GM11168 (cell line): ENCODE data around the gene UCP3.

Experiments
- in situ Hi-C: fragments of 300-500 bp; cut with MboI; formaldehyde crosslinking; loops from one replicate; pipeline ENCODE4 v1.12.0; 2022; ENCODE audit warnings: low sequenced_read_pairs; ENCODE audit not compliant: unreplicated experiment

UCP3 gene, protein sequence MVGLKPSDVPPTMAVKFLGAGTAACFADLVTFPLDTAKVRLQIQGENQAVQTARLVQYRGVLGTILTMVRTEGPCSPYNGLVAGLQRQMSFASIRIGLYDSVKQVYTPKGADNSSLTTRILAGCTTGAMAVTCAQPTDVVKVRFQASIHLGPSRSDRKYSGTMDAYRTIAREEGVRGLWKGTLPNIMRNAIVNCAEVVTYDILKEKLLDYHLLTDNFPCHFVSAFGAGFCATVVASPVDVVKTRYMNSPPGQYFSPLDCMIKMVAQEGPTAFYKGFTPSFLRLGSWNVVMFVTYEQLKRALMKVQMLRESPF

DNA sequence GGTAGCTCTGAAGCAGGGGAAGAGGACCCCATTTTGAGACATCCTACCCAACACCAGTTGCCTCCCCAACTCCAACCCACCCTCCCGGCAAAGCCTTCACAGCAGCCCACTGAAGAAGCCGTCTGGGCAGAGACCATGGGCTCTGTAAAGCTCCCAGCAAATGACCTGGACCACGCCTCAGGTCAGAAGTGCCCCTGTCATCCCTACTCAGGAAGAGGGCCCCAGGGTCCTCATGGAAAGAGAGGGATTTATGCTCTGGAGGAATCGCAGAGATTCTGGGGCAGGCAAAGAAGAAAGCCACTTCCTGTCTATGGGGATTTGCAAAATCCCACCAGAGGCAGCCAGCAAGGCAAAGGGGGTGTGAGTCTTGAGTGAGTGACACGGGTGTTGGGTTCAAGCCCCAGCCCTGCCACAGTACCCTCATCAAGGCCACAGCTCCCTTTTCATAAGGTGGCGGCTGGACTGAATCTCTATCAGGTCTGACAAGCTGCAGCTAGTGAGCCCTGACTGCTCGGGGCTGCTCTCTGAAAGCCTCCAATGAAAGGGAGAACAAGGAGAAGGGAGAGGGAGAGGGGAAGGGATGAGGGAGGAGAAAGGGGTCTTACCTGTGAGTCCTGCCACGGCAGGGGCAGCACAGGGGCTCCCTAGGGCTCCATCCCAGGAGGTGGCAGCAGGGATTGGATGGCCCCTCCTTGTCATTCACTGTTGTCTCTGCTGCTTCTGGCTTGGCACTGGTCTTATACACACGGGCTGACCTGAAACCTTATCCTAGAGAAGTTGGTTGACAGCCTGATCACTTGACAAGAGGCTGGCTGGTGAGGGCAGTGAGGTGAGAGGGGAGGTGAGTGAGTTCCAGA lies at the start of gene UCP3:
UCP3 (minus strand) TSS at position 713 of the 857 bp plus-strand sequence. CDS start 2,043 bp downstream, outside the sequence.
- in situ Hi-C loops, result no loop called here

DNA sequence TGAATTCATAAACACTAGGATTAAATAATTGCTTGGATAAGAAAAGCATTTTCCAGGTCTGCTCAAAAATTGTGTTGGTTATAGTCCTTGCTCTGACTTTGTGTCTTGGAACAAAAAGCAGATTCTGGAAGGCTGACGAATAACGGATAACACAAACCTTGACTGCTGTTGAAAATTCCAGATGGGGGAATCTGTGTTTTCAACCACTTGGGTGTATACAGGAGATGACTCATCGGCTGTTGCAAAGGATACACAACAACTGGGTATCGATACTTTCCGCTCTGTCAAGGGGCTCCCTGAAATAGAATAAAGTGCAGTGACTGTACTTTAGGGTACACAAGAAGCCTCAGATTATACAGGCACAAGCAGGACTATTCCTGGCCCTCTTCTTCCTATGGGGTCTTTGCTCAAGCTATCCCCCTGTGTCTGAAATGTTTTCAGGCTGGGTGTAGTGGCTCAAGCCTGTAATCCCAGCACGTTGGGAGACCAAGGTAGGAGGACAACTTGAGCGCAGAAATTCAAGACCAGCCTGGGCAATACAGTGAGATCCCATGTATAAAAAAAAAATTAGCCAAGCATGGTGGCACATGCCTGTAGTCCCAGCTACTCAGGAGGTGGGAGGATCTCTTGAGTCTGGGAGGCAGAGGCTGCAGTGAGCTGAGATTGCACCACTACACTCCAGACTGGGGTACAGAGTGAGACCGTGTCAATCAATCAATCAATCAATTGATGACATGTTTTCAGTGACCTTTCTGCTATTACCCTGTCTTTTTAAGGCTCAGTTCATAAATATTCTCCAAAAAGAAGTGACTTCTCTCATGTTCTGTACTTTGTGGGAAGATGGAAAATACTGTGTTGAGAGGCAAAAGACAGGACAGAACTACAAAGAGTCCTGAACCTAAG lies 48.6 kb upstream of the UCP3 start:
- in situ Hi-C loops, result no loop called here

DNA sequence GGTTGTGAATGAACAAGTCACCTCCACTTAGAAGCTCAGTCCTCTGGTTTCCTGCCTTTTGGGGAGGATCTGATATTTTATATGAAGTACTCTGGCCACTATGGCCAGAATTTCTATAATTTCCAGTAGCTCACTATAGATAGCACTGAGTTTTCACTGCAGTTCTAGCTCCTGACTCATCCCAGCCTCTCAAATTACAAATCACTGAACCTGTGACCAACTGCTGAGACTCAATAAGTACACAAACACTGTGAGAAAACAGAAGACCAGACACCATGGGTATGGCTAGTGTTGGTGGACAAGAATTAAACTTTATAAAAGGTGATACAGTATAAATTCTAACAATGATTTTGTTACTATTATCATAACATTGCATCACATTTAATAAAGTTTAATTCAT lies 47.1 kb upstream of the UCP3 start:
- in situ Hi-C loops, result no loop called here

DNA sequence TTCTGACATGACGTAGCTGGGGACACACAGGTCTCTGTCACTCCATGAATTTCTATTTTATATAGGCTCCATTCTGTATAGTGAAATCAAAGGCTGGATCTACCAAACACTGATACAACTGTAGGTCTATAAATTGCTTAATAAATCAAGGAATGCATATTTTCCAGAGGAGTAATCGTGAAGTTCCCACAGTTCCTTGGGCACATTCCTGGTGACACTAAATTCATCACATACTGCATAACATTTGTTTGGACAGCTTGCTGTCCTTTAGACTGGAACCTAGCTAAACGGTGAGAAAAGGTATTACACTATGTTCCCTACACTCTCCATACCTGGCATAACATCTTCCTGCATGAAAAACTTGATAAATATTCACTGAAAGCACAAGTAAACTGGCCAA lies 41.6 kb upstream of the UCP3 start:
- in situ Hi-C loops, result no loop called here

DNA sequence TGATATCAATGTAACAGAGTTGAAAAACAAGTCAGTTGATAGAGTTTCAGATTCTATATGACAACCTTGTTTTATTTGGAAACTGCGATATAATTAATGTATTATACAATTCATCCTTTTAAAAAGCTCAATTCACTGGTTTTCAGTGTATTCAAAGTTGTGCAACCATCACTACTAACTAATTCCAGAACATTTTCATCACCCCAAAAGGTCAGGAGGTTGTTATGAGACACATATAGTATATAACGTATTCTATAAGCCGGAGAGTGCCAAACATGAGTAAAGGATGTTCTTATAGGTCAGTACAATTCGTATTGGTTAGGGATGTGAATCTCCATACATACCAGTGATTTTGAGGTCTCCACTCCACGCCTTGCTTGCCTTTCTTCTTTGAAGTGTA lies 40.1 kb upstream of the UCP3 start:
- in situ Hi-C loops, result no loop called here

DNA sequence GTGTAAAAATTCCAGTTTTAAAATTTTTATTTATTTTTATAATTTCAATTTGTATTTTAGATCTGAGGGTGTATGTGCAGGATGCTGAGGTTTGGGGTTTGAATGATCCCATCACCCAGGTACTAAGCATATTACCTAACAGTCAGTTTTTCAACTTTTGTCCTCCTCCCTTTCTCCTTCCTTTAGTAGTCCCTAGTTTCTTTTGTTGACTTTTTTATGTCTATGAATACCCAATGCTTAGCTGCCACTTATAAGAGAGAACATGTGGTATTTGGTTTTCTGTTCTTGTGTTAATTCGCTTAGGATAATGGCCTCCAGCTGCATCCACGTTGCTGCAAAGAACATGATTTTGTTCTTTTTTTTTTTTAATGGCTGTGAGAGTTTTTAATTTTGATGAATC lies 35.7 kb upstream of the UCP3 start:
- in situ Hi-C loops, result no loop called here

DNA sequence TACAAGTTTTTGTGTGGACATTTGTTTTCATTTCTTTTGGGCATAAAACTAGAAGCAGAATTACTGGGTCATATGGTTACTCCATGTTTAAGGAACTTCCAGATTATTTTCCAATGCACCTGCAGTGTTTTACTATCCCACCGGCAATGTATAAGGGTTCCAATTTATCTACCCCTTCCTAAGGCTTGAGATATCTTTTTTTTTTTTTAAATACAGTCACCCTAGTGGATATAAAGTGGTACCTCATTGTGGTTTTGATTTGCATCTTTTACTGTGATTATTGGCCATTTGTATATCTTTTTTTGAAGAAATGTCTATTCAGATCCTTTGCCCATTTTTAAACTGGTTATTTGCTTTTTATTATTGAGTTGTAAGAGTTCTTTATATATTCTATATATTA lies 34.6 kb upstream of the UCP3 start:
- in situ Hi-C loops, result no loop called here

DNA sequence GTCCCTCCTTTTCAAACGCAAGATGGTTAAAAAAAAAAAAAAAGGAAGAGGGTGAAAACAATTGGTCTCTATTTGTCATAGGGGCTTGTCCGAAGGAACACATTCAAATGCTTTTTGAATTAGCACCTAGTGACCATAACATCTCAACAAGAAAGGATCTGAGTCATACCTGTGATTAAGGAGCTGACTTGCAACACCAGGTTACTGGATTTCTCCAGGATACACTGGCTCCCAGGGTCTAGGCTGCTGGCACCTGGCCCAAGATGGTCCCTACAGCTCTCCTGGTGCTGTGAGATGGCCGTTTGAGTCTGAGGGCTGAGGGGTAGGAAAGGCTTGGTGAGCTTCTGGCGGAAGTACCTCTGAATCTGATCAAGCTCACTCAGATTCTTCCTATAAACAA lies 28.4 kb upstream of the UCP3 start:
- in situ Hi-C loops, result no loop called here

DNA sequence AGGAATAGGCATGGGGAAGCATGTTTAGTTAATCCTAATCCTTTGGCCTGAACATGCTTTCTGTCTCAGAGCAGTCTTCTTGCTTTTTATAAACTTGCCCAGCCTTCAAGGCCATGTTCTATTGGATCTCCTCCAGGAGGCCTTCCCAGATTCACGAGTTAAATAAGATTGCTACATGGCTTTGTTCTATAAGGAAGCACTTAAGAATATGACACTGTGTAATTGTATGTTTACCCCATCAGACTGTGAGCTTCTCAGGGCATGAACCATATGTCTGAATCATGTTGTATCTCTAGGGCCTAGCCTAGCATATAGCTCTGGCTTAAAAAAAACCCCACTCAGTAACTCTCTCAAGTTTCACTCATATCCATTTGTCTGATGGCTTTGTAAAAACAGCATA lies 26.4 kb upstream of the UCP3 start:
- in situ Hi-C loops, result no loop called here

DNA sequence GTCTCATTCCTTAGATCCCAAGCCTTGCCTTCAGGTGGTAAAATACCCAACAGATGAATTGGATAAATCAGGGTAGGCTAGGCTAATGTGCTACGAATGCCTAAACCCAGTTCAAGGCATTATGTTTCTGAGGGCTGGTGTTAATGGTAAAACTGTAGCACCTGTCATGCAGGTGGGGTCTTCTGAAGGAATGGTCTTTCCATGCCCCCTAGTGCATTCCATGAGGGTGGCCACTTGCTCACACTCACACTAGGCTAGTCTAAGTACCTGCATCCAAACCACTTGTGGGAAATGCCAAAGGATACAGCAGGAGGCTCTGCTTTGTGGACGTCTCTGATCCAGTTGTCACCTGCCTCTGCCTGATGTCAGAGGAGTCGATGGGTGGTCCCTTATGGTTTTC lies 24.2 kb upstream of the UCP3 start:
- in situ Hi-C loops, result no loop called here

DNA sequence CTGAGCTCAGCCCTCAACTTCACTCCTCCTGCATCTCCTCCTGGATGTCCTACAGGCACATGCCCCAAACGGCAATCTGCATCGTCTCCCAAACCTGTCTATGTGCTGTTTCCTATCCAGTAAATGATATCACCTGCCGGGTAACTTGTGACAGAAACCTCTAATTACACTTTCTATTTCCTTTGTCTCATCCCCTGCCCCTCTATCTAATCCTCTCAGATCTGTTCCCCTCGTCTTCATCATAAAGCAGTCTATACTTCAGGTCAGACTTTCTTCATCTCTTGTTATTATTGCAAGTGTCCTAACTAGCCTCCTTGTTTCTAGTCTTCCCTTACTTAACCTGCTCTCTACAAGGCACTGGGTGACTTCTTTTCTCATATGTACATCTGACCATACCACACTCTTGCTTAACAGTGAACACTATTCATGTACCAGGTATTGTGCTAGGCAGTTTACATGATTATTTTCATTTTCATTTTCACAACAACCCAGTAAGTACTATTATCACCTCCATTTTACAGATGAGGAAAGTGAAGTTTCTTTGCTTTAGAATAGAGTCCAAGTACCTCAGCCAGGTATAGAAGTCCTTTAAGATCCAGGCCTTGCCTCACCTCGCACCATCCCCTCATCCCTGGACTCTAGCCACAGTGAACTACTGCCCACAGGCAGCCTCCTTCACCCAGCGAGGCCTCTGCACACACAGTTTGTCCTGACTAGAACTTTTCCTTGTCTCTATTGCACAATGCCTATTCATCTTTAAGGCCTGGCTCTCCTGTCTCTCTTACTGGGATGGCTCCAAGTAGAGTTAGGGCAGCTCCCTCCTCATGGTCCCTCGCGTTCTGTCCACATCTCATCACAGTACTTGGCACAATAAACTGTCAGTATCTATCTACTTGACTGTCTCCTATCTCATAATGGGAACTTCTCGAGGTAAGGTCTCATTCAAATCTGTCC lies 22.1 kb upstream of the UCP3 start:
- in situ Hi-C loops, result no loop called here

DNA sequence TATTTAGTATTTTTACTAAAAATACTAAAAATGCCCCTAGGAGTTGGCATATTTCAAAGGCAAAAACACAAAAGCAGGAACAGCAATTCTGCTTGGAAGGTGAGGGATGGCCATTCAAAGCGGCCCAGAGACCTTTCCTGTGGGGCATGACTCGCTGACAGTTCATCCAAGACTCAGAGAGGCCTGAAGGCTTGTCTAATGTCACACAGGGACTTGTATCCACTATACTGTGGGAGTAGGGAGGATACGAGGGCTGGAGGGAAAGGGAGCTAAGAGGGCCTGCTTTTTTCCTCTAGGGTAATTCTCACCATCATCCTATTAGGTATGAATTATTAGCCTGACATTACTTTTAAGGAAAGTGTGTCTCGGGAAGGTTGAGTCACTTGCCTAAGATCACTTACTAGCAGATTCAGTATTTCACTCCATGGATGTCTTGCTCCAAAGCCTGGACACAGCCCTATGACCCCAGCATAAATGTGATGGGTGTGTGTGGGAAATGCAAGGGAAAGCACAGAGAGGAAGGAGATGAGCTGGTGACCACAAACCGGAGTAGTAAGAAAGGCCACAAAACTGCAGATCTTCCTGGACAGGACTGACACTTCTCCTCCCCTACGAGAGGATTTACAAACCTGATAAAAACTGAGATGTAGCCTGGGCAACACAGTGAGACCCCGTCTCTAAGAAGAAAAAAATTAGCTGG lies 16.7 kb upstream of the UCP3 start:
- in situ Hi-C loops, result no loop called here

DNA sequence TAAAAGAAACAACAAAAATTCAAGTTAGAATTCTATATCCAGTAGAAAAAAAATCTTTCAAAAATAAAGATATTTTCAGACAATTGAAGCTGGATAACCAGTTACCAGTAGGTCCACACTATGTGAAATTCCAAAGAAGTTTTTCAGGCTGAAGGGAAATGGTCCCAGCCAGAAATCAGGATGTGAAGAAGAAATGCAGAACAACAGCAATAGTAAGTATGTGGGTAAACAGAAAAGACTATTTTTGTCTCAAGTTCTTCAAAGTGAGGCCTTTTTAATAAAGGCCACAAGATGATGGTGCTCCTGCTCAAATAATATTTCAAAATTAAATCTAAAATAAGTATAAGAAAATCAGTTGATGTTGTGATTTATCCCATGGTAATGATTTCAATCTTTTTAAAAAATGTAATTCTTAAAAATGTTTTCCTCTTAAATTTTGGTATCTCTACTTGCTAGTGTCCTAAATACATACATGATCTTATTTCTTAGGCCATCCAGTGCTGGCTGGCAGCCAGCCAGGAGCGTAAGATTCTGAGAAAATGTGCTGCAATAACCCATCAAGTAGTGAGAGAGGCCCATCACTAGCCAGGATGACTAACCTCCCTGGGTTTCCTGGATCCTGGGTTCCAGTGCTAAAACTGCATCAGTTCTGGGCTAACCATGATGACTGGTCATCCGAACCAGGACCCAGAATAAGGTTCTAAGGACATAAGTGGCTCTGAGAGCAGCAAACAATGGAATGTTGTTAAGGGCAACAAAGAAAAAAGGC lies 15.6 kb upstream of the UCP3 start:
- in situ Hi-C loops, result no loop called here

DNA sequence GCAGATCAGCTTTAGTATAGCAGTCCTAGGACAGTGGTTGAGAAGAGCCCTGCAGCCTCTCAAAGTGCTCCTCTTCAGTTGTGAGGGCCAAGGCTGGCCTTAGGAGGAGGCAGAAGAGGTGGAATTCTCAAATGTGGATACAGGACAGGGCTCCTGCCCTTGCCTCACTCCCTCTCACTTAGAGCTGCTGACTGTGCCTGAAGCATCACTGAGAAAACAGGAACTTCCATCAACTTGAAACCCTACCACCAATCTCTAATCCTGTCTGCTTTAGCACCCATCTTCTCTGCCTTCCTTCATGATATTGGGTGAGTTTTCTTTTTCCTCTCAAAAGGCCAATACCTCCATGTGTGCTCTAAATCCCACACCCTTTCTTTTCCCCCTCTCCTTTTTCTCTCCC lies 14.4 kb upstream of the UCP3 start:
- in situ Hi-C loops, result no loop called here

DNA sequence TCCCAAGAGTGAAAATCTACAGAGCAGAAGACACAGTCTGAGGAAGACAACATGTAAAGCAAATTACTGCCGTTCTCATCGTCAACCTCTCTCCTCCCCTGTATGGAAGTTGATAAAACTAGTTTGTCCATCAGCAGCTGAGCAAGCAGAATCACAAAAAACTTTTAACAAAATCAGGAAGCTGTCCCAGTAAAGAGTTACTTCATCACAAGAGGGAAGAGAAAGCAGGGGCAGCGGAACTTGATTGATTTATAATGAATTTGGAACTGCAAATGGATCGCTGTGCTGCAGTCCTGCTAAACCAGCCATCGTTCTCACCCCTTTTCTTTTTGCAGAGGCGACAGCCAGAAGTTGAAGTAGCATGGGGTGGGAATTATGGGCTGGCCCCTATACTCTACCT lies 13.7 kb upstream of the UCP3 start:
- in situ Hi-C loops, result no loop called here

DNA sequence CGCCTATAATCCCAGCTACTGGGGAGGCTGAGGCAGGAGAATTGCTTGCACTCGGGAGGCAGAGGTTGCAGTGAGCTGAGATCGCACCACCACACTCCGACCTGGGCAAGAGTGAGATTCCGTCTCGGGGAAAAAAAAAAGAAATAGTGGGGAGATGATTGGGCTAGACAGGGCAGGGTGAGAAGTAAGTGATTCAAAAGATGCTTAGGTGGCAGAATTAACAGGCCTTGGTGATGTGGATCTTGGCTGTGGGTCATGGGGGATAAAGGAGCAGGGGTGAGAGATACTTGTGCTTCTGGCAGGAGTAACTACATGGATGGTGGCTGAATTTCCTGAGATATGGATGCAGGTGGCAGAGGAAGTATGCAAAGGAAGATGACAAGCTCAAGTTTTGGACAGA lies 13.1 kb upstream of the UCP3 start:
- in situ Hi-C loops, result no loop called here

DNA sequence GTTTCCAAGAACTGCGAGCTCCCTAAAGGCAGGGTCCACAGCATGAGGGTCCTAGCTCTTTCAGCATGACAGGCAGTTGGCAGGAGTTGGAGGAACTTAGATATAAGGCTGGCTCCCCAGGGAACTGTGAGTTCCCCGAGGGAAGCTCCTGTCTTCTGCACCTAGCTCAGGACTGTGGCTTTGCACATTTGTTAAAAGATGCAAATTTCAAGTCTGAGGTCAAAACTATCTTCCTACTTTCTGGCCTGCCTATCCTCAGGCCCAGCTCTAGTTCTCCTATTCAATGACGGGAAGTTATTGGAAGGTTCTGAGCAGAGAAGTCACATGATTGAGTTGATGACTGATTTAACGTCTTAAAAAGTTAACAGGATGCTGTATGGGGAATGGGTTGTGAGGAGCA lies 11.7 kb upstream of the UCP3 start:
- in situ Hi-C loops, result no loop called here

DNA sequence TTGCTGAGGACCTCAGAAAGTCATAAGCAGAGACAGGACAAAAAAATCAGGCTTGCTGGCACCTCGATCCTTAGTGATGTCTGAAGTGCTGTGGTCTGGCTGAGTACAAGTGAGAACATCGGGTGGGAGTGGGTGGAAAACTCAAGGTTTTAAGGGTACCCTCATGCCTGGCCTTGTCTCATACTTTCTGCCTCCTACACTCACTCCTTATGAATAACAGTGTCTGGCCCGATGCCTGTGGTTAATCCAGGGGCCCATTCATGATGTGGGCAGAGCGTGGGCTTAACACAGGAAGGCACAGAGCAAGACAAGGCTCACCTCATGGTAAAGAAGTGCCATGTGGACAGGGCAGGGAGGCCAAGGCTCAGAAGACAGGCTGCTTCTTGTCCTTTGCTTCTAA lies 11.0 kb upstream of the UCP3 start:
- in situ Hi-C loops, result no loop called here
